Hepatocyte (in vitro differentiated cells): ENCODE measurements around the gene SLC66A2. TPM values are rescaled to one million over a fixed set of nuclear protein-coding genes. Genes with fewer than 3 reads are reported as not detected.

Experiments
- DNase-seq: peaks from one replicate; pipeline ENCODE4 v3.0.0-alpha.2; 2016; ENCODE audit warnings: low spot score
- H2AFZ ChIP-seq: fragments of 200-600 bp; sonication (generic); 2 replicates; pipeline ENCODE4 v1.6.0; 2016; ENCODE audit warnings: antibody characterized with exemption, mild to moderate bottlenecking
- H3K27ac ChIP-seq: fragments of 200-600 bp; sonication (generic); 2 replicates; pipeline ENCODE4 v1.5.1; 2016; ENCODE audit warnings: mild to moderate bottlenecking
- H3K27me3 ChIP-seq: fragments of 200-600 bp; sonication (generic); 2 replicates; pipeline ENCODE4 v1.6.1; 2016
- H3K36me3 ChIP-seq: fragments of 200-600 bp; sonication (generic); replicated peaks from 2 replicates; pipeline ENCODE4 v1.5.1; 2016; ENCODE audit warnings: low read depth; ENCODE audit not compliant: insufficient read depth
- H3K4me1 ChIP-seq: fragments of 200-600 bp; sonication (generic); 2 replicates; pipeline ENCODE4 v1.5.1; 2016; ENCODE audit warnings: mild to moderate bottlenecking, moderate library complexity; ENCODE audit not compliant: insufficient read depth
- H3K4me2 ChIP-seq: fragments of 200-600 bp; sonication (generic); 2 replicates; pipeline ENCODE4 v1.6.0; 2016
- H3K4me3 ChIP-seq: fragments of 200-600 bp; sonication (generic); 2 replicates; pipeline ENCODE4 v1.5.1; 2016; ENCODE audit warnings: mild to moderate bottlenecking
- H3K79me2 ChIP-seq: fragments of 200-600 bp; sonication (generic); 2 replicates; pipeline ENCODE4 v1.6.0; 2017; ENCODE audit warnings: mild to moderate bottlenecking
- H3K9me2 ChIP-seq: fragments of 200-600 bp; sonication (generic); replicated peaks from 2 replicates; pipeline ENCODE4 v1.6.0; 2017; ENCODE audit warnings: mild to moderate bottlenecking; ENCODE audit not compliant: insufficient read depth
- H3K9me3 ChIP-seq: fragments of 200-600 bp; sonication (generic); 2 replicates; pipeline ENCODE4 v1.5.1; 2016; ENCODE audit warnings: low read depth, mild to moderate bottlenecking
- H4K20me1 ChIP-seq: fragments of 200-600 bp; sonication (generic); 2 replicates; pipeline ENCODE4 v1.6.0; 2016; ENCODE audit warnings: mild to moderate bottlenecking; ENCODE audit not compliant: insufficient read depth, poor library complexity, severe bottlenecking
- CTCF ChIP-seq: fragments of 200-600 bp; sonication (generic); IDR thresholded peaks from 2 replicates; pipeline ENCODE4 v1.5.1; 2016; ENCODE audit warnings: antibody characterized with exemption, mild to moderate bottlenecking; ENCODE audit not compliant: poor library complexity
- EZH2 ChIP-seq: fragments of 200-600 bp; sonication (generic); IDR thresholded peaks from 2 replicates; pipeline ENCODE4 v1.6.1; 2016; ENCODE audit warnings: antibody characterized with exemption, mild to moderate bottlenecking, borderline replicate concordance
- EZH2phosphoT487 ChIP-seq: fragments of 200-600 bp; sonication (generic); IDR thresholded peaks from one replicate; pipeline ENCODE4 v1.6.1; 2018; ENCODE audit warnings: antibody characterized with exemption, mild to moderate bottlenecking, low read depth, moderate library complexity; ENCODE audit not compliant: unreplicated experiment, severe bottlenecking
- WGBS: methylation state at CpG from one replicate; pipeline ENCODE4 v1.1.6; 2016; ENCODE audit warnings: low lambda C conversion rate; ENCODE audit errors: missing lambda C conversion rate; 5-methylcytosine and 5-hydroxymethylcytosine counted together
- polyA plus RNA-seq: library from polyadenylated mRNA; unstranded; fragments of >200 nt; fragmentation: Nextera tagmentation; extraction: Ambion mirVana; gene quantifications from 2 replicates; pipeline ENCODE4 v1.2.1, GENCODE V29; 2016
- total RNA-seq: library from RNA; depleted of rRNA; stranded (reverse); fragments of >200 nt; gene quantifications from 2 replicates; pipeline ENCODE4 v1.2.3, GENCODE V29; 2014

The SLC66A2 gene
- total and polyA plus RNA-seq, 2 experiments from 2014 or later: 31.1 to 36.5 TPM

DNA sequence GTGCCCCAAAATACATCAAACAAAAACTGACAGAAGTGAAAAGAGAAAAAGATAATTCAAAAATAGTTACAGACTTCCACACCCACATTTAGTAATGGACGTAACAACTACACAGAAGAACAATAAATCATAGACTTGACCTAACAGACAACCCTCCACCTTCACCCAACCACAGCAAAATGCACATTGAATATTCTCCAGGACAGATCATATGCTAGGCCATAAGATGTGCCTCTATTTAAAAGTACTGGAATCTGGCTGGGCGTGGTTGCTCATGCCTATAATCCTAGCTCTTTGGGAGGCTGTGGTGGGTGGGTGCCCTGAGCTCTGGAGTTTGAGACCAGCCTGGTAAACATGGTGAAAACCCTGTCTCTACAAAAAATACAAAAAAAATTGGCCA, 20.0 kb downstream of the SLC66A2 start:
- Histone ChIP-seq H3K4me1 (peaks cover 14% of the 10 kb centered on the region), H3K9me2 (no peaks in the 10 kb centered on the region), H3K4me2 (no peak overlapping the region), H3K79me2 (peaks cover 68% of the 10 kb centered on the region), H4K20me1 (no peaks in the 10 kb centered on the region), H3K4me3 (no peak overlapping the region), H3K36me3 (peaks cover 6% of the 10 kb centered on the region), H3K9me3 (peaks cover 38% of the 10 kb centered on the region), H3K27ac (no peak overlapping the region), H2AFZ (no peak overlapping the region), H3K27me3 (no peaks in the 10 kb centered on the region)
- DNase-seq: no peak
- TF ChIP-seq EZH2 (no peak), EZH2phosphoT487 (no peak), CTCF (no peak)
- 95% methylated on average over 2 of the region's 2 CpGs for WGBS

DNA sequence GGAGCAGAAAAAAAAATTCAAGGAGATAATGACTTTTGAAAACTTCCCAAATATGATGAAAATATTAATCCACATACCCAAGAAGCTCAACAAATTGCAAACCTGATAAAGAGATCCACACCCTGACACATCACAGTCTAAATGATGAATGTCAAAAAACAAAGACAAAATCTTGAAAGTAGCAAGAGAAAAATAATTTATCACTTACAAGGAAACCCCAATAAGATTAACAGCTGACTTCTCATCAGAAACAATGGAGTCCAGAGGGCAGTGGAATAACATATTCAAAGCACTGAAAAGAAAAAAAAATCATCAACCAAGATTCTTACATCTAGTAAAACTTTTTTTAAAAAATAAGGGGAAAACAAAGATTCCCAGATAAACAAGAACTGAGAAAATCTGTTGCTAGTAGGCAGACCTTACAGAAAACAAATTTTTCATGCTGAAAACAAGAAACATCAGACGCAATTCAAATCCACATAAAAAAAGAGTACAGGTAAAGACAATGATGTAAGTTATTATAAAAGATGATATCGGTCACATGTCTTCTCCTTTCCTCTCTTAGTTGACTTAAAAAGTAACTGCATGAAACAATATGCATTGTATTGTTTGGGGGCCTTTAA, 21.3 kb downstream of the SLC66A2 start:
- 100% methylated on average over 2 of the region's 2 CpGs for WGBS

DNA sequence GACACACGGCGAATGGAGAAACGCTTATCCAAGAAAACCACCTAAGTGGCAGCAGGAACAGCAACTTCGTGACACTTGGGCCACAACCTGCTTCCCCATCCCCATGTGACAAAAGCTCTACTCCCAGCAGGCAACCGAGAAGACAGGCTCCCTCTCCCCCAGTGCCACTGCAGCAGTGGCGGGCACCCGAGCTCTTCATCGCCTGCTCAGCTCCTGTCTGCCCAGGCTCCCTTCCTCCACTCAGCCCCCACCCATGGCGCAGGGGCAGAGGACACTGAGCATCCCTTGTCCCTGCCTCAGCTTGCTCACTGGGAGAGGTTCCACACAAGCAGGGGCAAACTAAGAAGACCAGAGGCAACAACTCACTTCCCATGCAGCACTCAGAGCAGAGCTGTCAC, 22.9 kb downstream of the SLC66A2 start:
- Histone ChIP-seq H3K36me3 (peaks cover 6% of the 10 kb centered on the region), H3K4me2 (no peak overlapping the region), H3K9me3 (peaks cover 38% of the 10 kb centered on the region), H4K20me1 (no peaks in the 10 kb centered on the region), H3K79me2 (peaks cover 55% of the 10 kb centered on the region), H3K27me3 (no peaks in the 10 kb centered on the region), H2AFZ (no peak overlapping the region), H3K27ac (no peak overlapping the region), H3K9me2 (no peaks in the 10 kb centered on the region), H3K4me3 (no peak overlapping the region), H3K4me1 (no peaks in the 10 kb centered on the region)
- WGBS: 97% methylated on average over 9 of the region's 9 CpGs
- TF ChIP-seq EZH2 (no peak), CTCF (no peak), EZH2phosphoT487 (no peak)
- DNase-seq: no peak

More for the DNA sequence above, 21.3 kb downstream of the SLC66A2 start:
- Histone ChIP-seq H3K4me1 (peaks cover 11% of the 10 kb centered on the region), H3K36me3 (peaks cover 6% of the 10 kb centered on the region), H4K20me1 (no peaks in the 10 kb centered on the region), H3K79me2 (peaks cover 56% of the 10 kb centered on the region), H3K4me3 (no peak overlapping the region), H2AFZ (no peak overlapping the region), H3K27me3 (no peaks in the 10 kb centered on the region), H3K9me3 (peaks cover 38% of the 10 kb centered on the region), H3K9me2 (no peaks in the 10 kb centered on the region), H3K4me2 (no peak overlapping the region), H3K27ac (no peak overlapping the region)
- TF ChIP-seq EZH2phosphoT487: no peak
- TF ChIP-seq EZH2: no peak
- TF ChIP-seq CTCF: no peak
- DNase-seq: no peak
